Coronary artery (tissue), 2 donors: ENCODE results near the gene RGS5.

ENCODE experiments used
- DNase-seq: peaks from one replicate; pipeline ENCODE4 v3.0.0-alpha.2; 2017; ENCODE audit warnings: low spot score
- H3K27ac ChIP-seq, 2 donors: fragments of 200-600 bp; sonication (generic); one replicate each; pipeline ENCODE4 v1.5.1; 2016 to 2019
- H3K4me3 ChIP-seq: fragments of 200-600 bp; sonication (generic); 2 replicates; pipeline ENCODE4 v1.5.1; 2016; ENCODE audit warnings: mild to moderate bottlenecking, moderate library complexity
- TF ChIP-seq, protein P1 (sequence below): fragments of 200-600 bp; sonication (generic); IDR thresholded peaks from one replicate; pipeline ENCODE4 v1.5.1; 2019; ENCODE audit warnings: antibody characterized with exemption

Gene RGS5

GRCh38 chr1:163147019-163147418, 55.7 kb downstream of the RGS5 start:
- no peak overlapping the region for H3K4me3 ChIP-seq
- TF ChIP-seq, protein P1, sequence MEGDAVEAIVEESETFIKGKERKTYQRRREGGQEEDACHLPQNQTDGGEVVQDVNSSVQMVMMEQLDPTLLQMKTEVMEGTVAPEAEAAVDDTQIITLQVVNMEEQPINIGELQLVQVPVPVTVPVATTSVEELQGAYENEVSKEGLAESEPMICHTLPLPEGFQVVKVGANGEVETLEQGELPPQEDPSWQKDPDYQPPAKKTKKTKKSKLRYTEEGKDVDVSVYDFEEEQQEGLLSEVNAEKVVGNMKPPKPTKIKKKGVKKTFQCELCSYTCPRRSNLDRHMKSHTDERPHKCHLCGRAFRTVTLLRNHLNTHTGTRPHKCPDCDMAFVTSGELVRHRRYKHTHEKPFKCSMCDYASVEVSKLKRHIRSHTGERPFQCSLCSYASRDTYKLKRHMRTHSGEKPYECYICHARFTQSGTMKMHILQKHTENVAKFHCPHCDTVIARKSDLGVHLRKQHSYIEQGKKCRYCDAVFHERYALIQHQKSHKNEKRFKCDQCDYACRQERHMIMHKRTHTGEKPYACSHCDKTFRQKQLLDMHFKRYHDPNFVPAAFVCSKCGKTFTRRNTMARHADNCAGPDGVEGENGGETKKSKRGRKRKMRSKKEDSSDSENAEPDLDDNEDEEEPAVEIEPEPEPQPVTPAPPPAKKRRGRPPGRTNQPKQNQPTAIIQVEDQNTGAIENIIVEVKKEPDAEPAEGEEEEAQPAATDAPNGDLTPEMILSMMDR: no peak
- no peak for DNase-seq
- peak overlapping the region in 1 of 2 donors; percentile 26 for H3K27ac ChIP-seq

DNA sequence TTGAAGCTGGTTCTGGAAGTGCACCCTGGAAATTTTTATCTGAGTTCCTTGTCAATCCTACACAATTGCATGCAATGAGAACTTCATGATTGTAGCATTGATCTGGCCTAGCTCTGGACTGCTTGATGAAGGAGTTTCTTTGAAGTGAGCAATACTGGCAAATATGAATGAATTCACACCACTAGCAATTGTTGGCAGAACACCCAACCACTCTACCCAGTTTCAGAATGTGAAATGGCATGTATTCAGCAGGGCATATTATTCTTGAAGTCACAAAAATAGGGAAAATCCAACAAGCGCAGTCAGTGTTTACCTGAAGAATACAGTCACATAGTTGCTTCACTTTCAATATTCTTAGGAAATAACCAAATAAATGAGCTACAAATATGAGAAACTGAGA, 57.3 kb downstream of the RGS5 start:
- peak overlapping the region in 1 of 2 donors; percentile 9 for H3K27ac ChIP-seq
- TF ChIP-seq, protein P1: no peak

GRCh38 chr1:163144418-163144817, 58.3 kb downstream of the RGS5 start:
- Histone ChIP-seq H3K27ac (peak overlapping the region in 1 of 2 donors; percentile 48), H3K4me3 (no peak overlapping the region)
- DNase-seq: no peak
- TF ChIP-seq, protein P1: no peak

More for the DNA sequence above, 57.3 kb downstream of the RGS5 start:
- DNase-seq: no peak
- H3K4me3 ChIP-seq: no peak overlapping the region

GRCh38 chr1:163142152-163142551, 60.6 kb downstream of the RGS5 start:
- TF ChIP-seq, protein P1: no peak
- Histone ChIP-seq H3K27ac (no peak overlapping the region), H3K4me3 (no peak overlapping the region)
- no peak for DNase-seq

- TF ChIP-seq, protein P1: no peak
- no peak for DNase-seq
- Histone ChIP-seq H3K4me3 (no peak overlapping the region), H3K27ac (no peak overlapping the region)
Measured at GRCh38 chr1:163141556-163141955, 61.2 kb downstream of the RGS5 start.

GRCh38 chr1:163137556-163138265, 65.0 kb downstream of the RGS5 start:
- TF ChIP-seq, protein P1: no peak
- H3K4me3 ChIP-seq: no peak overlapping the region
- no peak overlapping the region for H3K27ac ChIP-seq
- DNase-seq: no peak

DNA sequence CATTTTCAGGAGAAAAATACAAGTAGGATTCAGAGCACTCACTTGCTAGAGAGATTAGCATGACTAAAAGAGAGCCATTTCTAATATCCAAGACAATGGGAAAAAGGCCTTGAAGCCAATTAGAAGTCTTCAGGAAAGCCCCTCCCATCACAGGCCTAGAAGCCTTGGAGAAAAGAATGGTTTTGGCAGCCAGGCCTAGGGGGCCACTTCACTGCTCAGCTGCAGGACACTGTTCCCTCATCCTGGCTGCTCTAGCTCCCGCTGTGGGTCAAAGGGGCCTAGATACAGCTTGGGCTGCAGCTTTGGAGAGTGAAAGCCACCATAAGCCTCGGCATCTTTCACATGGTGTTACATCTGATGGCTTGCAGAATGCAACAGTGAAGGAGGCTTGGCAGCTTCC, 70.7 kb downstream of the RGS5 start:
- Histone ChIP-seq H3K27ac (no peak overlapping the region), H3K4me3 (no peak overlapping the region)
- TF ChIP-seq, protein P1: no peak
- no peak for DNase-seq
